ENCODE results near the gene F7. TPM values are rescaled to one million over a fixed set of nuclear protein-coding genes. Genes with fewer than 3 reads are reported as not detected.

The F7 gene
- total RNA-seq, 2 donors from 2014 or later: not detected

- DNase-seq (ENCODE audit: low spot score in 2 of 2): peak; percentile 50 to 71
- H3K36me3 Mint-ChIP-seq: peaks cover 0 to 6% of the 10 kb centered on the region in 2 donors
- peak; percentile 76 to 91 for ATAC-seq
- H3K9me3 Mint-ChIP-seq: peaks cover 0 to 5% of the 10 kb centered on the region in 2 donors
- peak overlapping the region in 1 of 2 donors; percentile 75 for H3K27ac Mint-ChIP-seq
Measured at GRCh38 chr13:113129921-113130750, 24.5 kb downstream of the F7 start.

GRCh38 chr13:113135281-113135760 lies 29.7 kb downstream of the F7 start:
- H3K9me3 Mint-ChIP-seq: no peaks in the 10 kb centered on the region
- DNase-seq (ENCODE audit: low spot score in 2 of 2) (no peak), ATAC-seq (no peak)
- no peak overlapping the region for H3K27ac Mint-ChIP-seq
- peaks cover 0 to under 1% of the 10 kb centered on the region in 2 donors for H3K36me3 Mint-ChIP-seq

GRCh38 chr13:113137691-113138298 lies 32.2 kb downstream of the F7 start:
- no peak overlapping the region for H3K27ac Mint-ChIP-seq
- ATAC-seq: no peak
- no peaks in the 10 kb centered on the region for H3K36me3 Mint-ChIP-seq
- DNase-seq (ENCODE audit: low spot score in 2 of 2): no peak
- H3K9me3 Mint-ChIP-seq: no peaks in the 10 kb centered on the region

- ATAC-seq (no peak), DNase-seq (ENCODE audit: low spot score in 2 of 2) (peak in 1 of 2 donors; percentile 37)
- Mint-ChIP-seq H3K9me3 (no peaks in the 10 kb centered on the region), H3K27ac (no peak overlapping the region), H3K36me3 (no peaks in the 10 kb centered on the region)
Measured at GRCh38 chr13:113138792-113139551, 33.4 kb downstream of the F7 start.

DNA sequence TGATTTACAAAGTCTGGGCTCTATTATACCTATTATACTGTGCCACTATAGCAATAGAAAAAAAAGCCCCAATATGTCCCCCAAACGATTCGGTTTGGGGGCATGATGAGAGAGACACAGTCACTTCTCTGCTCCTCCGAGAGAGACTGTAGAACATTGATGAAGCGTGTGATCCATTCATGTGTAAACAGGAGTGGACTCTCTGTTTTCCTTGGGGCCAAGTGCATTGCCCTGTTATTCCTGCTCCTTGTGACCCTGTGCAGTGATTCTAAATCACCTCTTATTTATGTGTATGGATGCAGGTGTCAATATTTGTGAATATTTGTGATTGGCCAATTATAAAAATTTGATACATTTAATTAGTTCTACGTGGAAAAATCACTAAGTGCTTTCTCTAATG lies 34.0 kb downstream of the F7 start:
- DNase-seq (ENCODE audit: low spot score in 2 of 2): no peak
- no peak for ATAC-seq
- H3K27ac Mint-ChIP-seq: no peak overlapping the region
- no peaks in the 10 kb centered on the region for H3K9me3 Mint-ChIP-seq
- no peaks in the 10 kb centered on the region for H3K36me3 Mint-ChIP-seq

- Mint-ChIP-seq H3K27ac (no peak overlapping the region), H3K9me3 (no peaks in the 10 kb centered on the region), H3K36me3 (no peaks in the 10 kb centered on the region)
- DNase-seq (ENCODE audit: low spot score in 2 of 2) (peak in 1 of 2 donors; percentile 44), ATAC-seq (no peak)
Measured at GRCh38 chr13:113140677-113141600, 35.3 kb downstream of the F7 start.

DNA sequence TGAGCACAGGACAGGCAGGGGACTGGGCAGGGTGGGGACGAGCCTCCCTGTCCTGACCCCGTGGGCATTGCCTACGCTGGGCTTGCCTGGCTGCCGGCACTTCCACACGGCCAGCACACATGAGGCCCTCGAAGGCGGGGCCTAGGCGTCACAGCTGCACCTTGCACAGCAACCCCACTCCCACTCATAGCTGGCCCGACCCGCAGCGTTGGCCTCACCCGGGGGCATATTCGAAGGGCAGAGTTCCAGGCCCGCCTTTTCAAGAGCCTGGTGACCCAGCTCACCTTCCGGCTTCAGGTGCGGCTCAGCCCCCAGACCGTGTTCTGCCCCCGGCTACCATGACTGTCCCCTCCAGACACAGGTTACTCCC lies 36.0 kb downstream of the F7 start:
- ATAC-seq (no peak), DNase-seq (ENCODE audit: low spot score in 2 of 2) (peak in 1 of 2 donors; percentile 41)
- H3K27ac Mint-ChIP-seq: no peak overlapping the region
- no peaks in the 10 kb centered on the region for H3K36me3 Mint-ChIP-seq
- H3K9me3 Mint-ChIP-seq: no peaks in the 10 kb centered on the region

DNA sequence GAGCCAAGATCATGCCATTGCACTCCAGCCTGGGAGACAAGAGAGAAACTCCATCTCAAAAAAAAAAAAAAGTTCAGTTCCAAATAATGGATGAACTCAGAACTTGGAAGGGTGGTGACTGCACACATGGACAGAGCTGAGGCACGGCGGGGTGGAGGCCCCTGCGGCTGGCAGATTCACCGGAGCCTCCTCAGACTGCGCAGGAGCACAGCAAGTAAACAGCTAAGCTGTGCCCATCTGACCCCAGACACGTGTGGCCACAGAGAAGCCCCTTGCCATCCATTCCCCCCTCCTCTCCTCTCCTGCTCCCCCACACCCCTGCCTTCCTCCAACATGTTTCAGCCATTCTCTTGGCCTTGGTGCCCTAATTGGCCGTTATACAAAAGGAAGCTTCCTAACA lies 37.3 kb downstream of the F7 start:
- Mint-ChIP-seq H3K36me3 (no peaks in the 10 kb centered on the region), H3K27ac (no peak overlapping the region), H3K9me3 (no peaks in the 10 kb centered on the region)
- no peak for DNase-seq (ENCODE audit: low spot score in 2 of 2)
- no peak for ATAC-seq

- DNase-seq (ENCODE audit: low spot score in 2 of 2) (no peak), ATAC-seq (no peak)
- Mint-ChIP-seq H3K36me3 (no peaks in the 10 kb centered on the region), H3K27ac (no peak overlapping the region), H3K9me3 (no peaks in the 10 kb centered on the region)
Measured at GRCh38 chr13:113143466-113144254, 38.1 kb downstream of the F7 start.

DNA sequence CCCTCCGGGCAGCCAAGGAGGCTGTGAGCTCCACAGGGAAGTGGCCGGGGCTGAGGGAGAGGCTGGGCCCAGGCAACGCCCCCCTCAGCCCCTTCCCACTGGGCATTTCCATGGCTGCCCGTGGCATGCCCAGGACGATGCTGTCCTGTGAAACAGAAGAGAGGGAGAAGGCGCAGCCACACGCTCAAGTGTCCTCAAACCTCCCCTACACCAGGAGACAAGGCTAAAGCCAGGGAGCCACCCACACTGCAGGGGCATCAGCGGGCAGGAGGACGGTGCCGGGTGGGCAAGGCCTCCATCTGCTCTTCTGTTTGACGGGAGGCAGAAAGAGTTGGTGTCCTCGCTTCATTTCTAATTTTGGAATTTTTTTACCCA lies 38.7 kb downstream of the F7 start:
- no peak for DNase-seq (ENCODE audit: low spot score in 2 of 2)
- Mint-ChIP-seq H3K36me3 (no peaks in the 10 kb centered on the region), H3K9me3 (no peaks in the 10 kb centered on the region), H3K27ac (no peak overlapping the region)
- no peak for ATAC-seq

DNA sequence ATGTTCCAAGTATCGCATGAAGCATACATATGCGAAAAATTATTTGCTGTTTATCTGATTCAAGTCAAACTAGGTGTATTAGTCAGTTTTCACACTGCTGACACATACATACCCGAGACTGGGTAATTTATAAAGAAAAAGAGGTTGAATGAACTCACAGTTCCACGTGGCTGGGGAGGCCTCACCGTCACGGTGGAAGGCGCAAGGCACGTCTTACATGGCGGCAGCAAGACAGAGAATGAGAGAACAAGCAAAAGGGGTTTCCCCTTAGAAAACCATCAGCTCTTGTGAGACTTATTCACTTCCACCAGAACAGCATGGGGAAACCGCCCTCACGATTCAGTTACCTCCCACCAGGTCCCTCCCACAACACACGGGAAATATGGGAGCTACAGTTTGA lies 39.9 kb downstream of the F7 start:
- Mint-ChIP-seq H3K27ac (no peak overlapping the region), H3K9me3 (no peaks in the 10 kb centered on the region), H3K36me3 (no peaks in the 10 kb centered on the region)
- peak; percentile 85 to 93 for ATAC-seq
- no peak for DNase-seq (ENCODE audit: low spot score in 2 of 2)

DNA sequence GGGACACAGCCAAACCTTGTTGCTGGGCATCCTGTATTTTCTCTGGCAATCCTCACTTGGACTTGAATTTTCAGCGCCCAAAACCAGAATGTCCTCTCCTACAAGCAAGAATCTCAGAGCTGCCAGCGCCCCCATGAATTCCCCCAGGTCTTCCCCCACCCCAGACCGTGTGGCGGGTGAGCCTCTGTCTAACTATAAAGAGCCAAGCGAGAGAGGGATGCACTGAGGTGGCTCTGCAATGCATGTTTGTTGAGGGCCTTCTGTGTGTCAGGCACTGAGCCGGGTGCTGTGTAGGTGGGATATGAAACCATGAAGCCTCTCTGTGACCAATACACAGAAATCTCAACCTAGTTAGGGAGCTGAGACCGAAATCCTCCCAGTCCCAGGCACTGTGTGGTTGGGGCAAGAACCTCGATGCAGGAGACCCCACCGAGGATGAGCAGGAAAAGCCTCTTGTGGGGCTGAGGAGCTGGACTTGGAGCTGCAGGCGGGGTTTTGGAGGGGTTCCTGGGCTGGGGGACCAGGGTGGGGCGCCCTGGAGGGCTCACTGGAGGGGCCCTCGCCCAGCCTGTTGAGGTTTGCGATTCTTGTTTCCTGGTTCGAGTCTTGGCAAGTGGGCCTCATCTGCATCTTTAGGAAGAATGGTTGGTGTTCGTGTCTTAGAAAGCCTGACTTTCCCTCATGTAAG lies 40.5 kb downstream of the F7 start:
- H3K9me3 Mint-ChIP-seq: no peaks in the 10 kb centered on the region
- H3K27ac Mint-ChIP-seq: no peak overlapping the region
- ATAC-seq (peak; percentile 30 to 47), DNase-seq (ENCODE audit: low spot score in 2 of 2) (no peak)
- H3K36me3 Mint-ChIP-seq: no peaks in the 10 kb centered on the region

- Mint-ChIP-seq H3K9me3 (no peaks in the 10 kb centered on the region), H3K27ac (no peak overlapping the region), H3K36me3 (no peaks in the 10 kb centered on the region)
- DNase-seq (ENCODE audit: low spot score in 2 of 2) (no peak), ATAC-seq (no peak)
Measured at GRCh38 chr13:113146750-113147149, 41.2 kb downstream of the F7 start.

- H3K36me3 Mint-ChIP-seq: no peaks in the 10 kb centered on the region
Measured at GRCh38 chr13:113147206-113147605, 41.6 kb downstream of the F7 start.

GRCh38 chr13:113148407-113148806 lies 42.8 kb downstream of the F7 start:
- no peak for ATAC-seq
- peaks cover 0 to 7% of the 10 kb centered on the region in 2 donors for H3K36me3 Mint-ChIP-seq
- no peak for DNase-seq (ENCODE audit: low spot score in 2 of 2)

More at GRCh38 chr13:113147206-113147605, 41.6 kb downstream of the F7 start:
- no peaks in the 10 kb centered on the region for H3K9me3 Mint-ChIP-seq
- no peak overlapping the region for H3K27ac Mint-ChIP-seq
- DNase-seq (ENCODE audit: low spot score in 2 of 2) (no peak), ATAC-seq (no peak)

More at GRCh38 chr13:113148407-113148806, 42.8 kb downstream of the F7 start:
- Mint-ChIP-seq H3K27ac (no peak overlapping the region), H3K9me3 (no peaks in the 10 kb centered on the region)
